ENCODE data around the gene FOS. TPM values are rescaled to one million over a fixed set of nuclear protein-coding genes. Genes with fewer than 3 reads are reported as not detected.

The FOS gene
- total RNA-seq, 2 experiments from 2014 or later, result 1,565 to 1,685 TPM

- intact Hi-C loops (cut with DNase I, micrococcal nuclease), result loop anchor here (1.0 kb wide), 4 partner anchors 16 to 118 kb away; partner anchors contain the start of genes FOS (in 2 of the 2) and TMED10 (in 2 of the 2)
- DNase-seq (peak; percentile 88 to 98 (median 94)), ATAC-seq (ENCODE audit: poor library complexity) (peak; percentile 84)
- Histone ChIP-seq H3K4me1 (ENCODE audit: insufficient read depth, low read length) (peaks cover 32% of the 10 kb centered on the region), H3K4me3 (ENCODE audit: low read length) (peak overlapping the region; percentile 65), H3K9me3 (ENCODE audit: control insufficient read depth in 1 of 2, insufficient read depth in 1 of 2, low read length in 2 of 2) (no peaks in the 10 kb centered on the region), H3K27me3 (ENCODE audit: control insufficient read depth in 1 of 2, insufficient read depth in 2 of 2, low read length in 2 of 2) (no peaks in the 10 kb centered on the region), H3K36me3 (ENCODE audit: insufficient read depth, low read length) (no peaks in the 10 kb centered on the region), H3K27ac (ENCODE audit: low read depth in 1 of 2, low read length in 2 of 2) (peak overlapping the region; percentile 80 to 95)
- peak overlapping the region; percentile 85 for H3K27ac Mint-ChIP-seq
- CTCF ChIA-PET, result interaction anchor here (1.0 to 4.3 kb wide), 9 partner anchors 10 to 168 kb away, joined by 3 to 38 read pairs (median 6); partner anchors contain the start of gene NEK9
- no peaks in the 10 kb centered on the region for H3K36me3 Mint-ChIP-seq (ENCODE audit: low read depth)
- H3K4me1 Mint-ChIP-seq (ENCODE audit: low read depth), result peaks cover 21% of the 10 kb centered on the region
- TF ChIP-seq, protein P1, sequence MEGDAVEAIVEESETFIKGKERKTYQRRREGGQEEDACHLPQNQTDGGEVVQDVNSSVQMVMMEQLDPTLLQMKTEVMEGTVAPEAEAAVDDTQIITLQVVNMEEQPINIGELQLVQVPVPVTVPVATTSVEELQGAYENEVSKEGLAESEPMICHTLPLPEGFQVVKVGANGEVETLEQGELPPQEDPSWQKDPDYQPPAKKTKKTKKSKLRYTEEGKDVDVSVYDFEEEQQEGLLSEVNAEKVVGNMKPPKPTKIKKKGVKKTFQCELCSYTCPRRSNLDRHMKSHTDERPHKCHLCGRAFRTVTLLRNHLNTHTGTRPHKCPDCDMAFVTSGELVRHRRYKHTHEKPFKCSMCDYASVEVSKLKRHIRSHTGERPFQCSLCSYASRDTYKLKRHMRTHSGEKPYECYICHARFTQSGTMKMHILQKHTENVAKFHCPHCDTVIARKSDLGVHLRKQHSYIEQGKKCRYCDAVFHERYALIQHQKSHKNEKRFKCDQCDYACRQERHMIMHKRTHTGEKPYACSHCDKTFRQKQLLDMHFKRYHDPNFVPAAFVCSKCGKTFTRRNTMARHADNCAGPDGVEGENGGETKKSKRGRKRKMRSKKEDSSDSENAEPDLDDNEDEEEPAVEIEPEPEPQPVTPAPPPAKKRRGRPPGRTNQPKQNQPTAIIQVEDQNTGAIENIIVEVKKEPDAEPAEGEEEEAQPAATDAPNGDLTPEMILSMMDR (IDR thresholded peaks at IDR 0.05), result no peak
- H3K27me3 Mint-ChIP-seq, result peaks cover 4% of the 10 kb centered on the region
- peak overlapping the region; percentile 94 for H3K4me3 Mint-ChIP-seq
- POLR2A ChIA-PET, result interaction anchor here (0.6 to 3.5 kb wide), 15 partner anchors 10 to 168 kb away, joined by 3 to 23 read pairs (median 7); partner anchors contain the start of genes FOS, NEK9 and TMED10
- no peaks in the 10 kb centered on the region for H3K9me3 Mint-ChIP-seq
Measured at GRCh38 chr14:75293920-75294648, 15.5 kb downstream of the FOS start.

DNA sequence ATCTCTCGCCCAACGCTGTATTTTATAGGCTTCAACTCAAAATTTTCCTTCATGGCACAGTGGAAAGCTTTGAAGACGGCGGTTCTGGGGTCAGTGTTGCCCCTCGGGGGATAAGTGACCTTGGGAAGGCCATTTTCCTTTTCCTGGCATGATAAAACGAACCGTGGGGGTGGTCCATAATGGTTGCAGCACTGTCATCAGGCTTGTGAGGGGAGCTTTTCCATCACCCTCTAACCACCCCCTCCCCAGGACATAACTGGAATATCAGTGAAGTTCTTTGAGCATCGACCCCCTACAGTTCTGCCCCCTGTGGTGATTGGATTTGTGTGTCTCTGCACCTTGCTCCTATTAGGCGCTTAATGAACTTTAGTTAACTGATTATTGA lies 16.0 kb downstream of the FOS start:
- intact Hi-C loops (cut with DNase I, micrococcal nuclease), result loop anchor here (1.0 kb wide), 4 partner anchors 16 to 118 kb away; partner anchors contain the start of genes FOS (in 2 of the 2) and TMED10 (in 2 of the 2)
- H3K36me3 ChIP-seq (ENCODE audit: insufficient read depth, low read length), result no peaks in the 10 kb centered on the region
- peaks cover 1% of the 10 kb centered on the region for H3K27me3 Mint-ChIP-seq
- H3K4me1 Mint-ChIP-seq (ENCODE audit: low read depth), result peaks cover 21% of the 10 kb centered on the region
- no peaks in the 10 kb centered on the region for H3K27me3 ChIP-seq (ENCODE audit: control insufficient read depth in 1 of 2, insufficient read depth in 2 of 2, low read length in 2 of 2)
- H3K27ac Mint-ChIP-seq, result peak overlapping the region; percentile 85
- peak overlapping the region; percentile 94 for H3K4me3 Mint-ChIP-seq
- TF ChIP-seq, protein P1 (IDR thresholded peaks at IDR 0.05), result no peak
- H3K36me3 Mint-ChIP-seq (ENCODE audit: low read depth), result no peaks in the 10 kb centered on the region
- peak overlapping the region; percentile 65 for H3K4me3 ChIP-seq (ENCODE audit: low read length)
- CTCF ChIA-PET, result interaction anchor here (1.0 to 4.3 kb wide), 11 partner anchors 10 to 168 kb away, joined by 3 to 38 read pairs (median 6); partner anchors contain the start of genes FOS and NEK9
- H3K4me1 ChIP-seq (ENCODE audit: insufficient read depth, low read length), result peaks cover 32% of the 10 kb centered on the region
- H3K9me3 ChIP-seq (ENCODE audit: control insufficient read depth in 1 of 2, insufficient read depth in 1 of 2, low read length in 2 of 2), result no peaks in the 10 kb centered on the region
- DNase-seq (peak in 2 of 14 experiments; percentile 46 to 53), ATAC-seq (ENCODE audit: poor library complexity) (no peak)
- peak overlapping the region in 1 of 2 donors; percentile 77 for H3K27ac ChIP-seq (ENCODE audit: low read depth in 1 of 2, low read length in 2 of 2)
- H3K9me3 Mint-ChIP-seq, result no peaks in the 10 kb centered on the region
- POLR2A ChIA-PET, result interaction anchor here (0.6 to 3.5 kb wide), 15 partner anchors 10 to 168 kb away, joined by 3 to 23 read pairs (median 7); partner anchors contain the start of genes FOS, NEK9 and TMED10

- intact Hi-C loops (cut with DNase I, micrococcal nuclease), result no loop called here
- Mint-ChIP-seq H3K27me3 (no peaks in the 10 kb centered on the region), H3K4me1 (ENCODE audit: low read depth) (peaks cover 21% of the 10 kb centered on the region), H3K36me3 (ENCODE audit: low read depth) (no peaks in the 10 kb centered on the region), H3K27ac (peak overlapping the region; percentile 85), H3K4me3 (peak overlapping the region; percentile 94), H3K9me3 (no peaks in the 10 kb centered on the region)
- no peaks in the 10 kb centered on the region for H3K36me3 ChIP-seq (ENCODE audit: insufficient read depth, low read length)
- ChIA-PET CTCF (interaction anchor here (0.9 to 4.3 kb wide), 17 partner anchors 9 to 163 kb away, joined by 3 to 38 read pairs (median 6); partner anchors contain the start of genes FOS and TMED10), POLR2A (interaction anchor here (0.9 to 3.5 kb wide), 15 partner anchors 16 to 684 kb away, joined by 3 to 23 read pairs (median 7); partner anchors contain the start of genes FOS, NEK9 and TMED10)
- TF ChIP-seq, protein P1 (IDR thresholded peaks at IDR 0.05), result no peak
- ATAC-seq (ENCODE audit: poor library complexity) (no peak), DNase-seq (peak in 3 of 14 experiments; percentile 17 to 55 (median 51))
- H3K4me3 ChIP-seq (ENCODE audit: low read length), result peak overlapping the region; percentile 65
- H3K9me3 ChIP-seq (ENCODE audit: control insufficient read depth in 1 of 2, insufficient read depth in 1 of 2, low read length in 2 of 2), result no peaks in the 10 kb centered on the region
- H3K27me3 ChIP-seq (ENCODE audit: control insufficient read depth in 1 of 2, insufficient read depth in 2 of 2, low read length in 2 of 2), result no peaks in the 10 kb centered on the region
- H3K27ac ChIP-seq (ENCODE audit: low read depth in 1 of 2, low read length in 2 of 2), result no peak overlapping the region
- H3K4me1 ChIP-seq (ENCODE audit: insufficient read depth, low read length), result peaks cover 32% of the 10 kb centered on the region
Measured at GRCh38 chr14:75295061-75295461, 16.4 kb downstream of the FOS start.

Data from CD4-positive, alpha-beta T cell (primary cell).